Skin of body (tissue), 2 donors: ENCODE results near the gene SPDYE3. TPM values are rescaled to one million over a fixed set of nuclear protein-coding genes. Genes with fewer than 3 reads are reported as not detected.
"Not testable (repeated sequence)": the region's sequence is repeated elsewhere in the genome, so short reads cannot be mapped to it uniquely, and the experiment has no call there.

Experiments used
- DNase-seq: peaks from one replicate; lab custom pipeline; 2025; lab: John Stamatoyannopoulos, UW
- total RNA-seq: library from RNA; depleted of rRNA; stranded (reverse); fragments of >200 nt; gene quantifications from one replicate; pipeline ENCODE4 v1.2.3, GENCODE V29; 2014

The SPDYE3 gene
- total RNA-seq, 1 donor from 2014 or later: not detected

DNA sequence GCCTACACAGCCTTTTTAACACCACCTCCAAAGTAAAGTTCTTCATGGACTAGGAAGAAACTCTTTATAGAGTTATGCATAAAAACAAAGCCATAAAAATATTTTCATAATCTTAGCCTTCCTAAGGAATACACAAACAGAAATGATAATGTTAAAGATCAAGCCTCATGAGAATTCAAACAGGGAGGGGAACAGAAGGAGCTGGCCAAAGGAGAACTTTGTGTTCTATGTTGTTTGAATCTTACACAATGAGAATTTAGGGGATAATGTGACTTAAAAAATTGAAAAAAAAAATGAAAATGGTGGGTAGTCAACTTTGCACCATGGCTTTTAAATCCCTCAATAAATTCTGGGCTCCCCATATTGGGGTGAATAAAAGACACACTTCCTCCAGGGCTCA lies 41.3 kb downstream of the SPDYE3 start:
- DNase-seq: no peak

DNA sequence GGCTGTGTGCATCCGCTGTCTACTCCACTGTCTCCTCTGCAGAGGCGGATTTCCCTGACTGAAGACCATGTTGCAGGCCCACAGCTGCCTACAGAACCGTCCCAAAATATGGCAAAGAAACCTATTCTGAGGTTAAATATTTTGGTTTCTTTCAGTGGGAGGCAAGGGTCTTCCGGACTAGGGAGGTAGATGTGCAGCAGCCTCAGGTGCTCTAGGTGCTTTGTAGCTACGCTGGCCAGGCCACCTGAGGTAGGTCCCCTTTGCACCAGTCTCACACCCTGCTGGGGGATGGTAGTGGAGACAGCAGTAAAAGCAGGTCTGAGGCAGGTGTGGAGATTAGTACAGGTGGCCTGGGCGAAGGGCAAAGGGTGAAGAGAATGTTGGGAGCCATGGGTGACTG lies 42.3 kb downstream of the SPDYE3 start:
- DNase-seq: no peak

DNA sequence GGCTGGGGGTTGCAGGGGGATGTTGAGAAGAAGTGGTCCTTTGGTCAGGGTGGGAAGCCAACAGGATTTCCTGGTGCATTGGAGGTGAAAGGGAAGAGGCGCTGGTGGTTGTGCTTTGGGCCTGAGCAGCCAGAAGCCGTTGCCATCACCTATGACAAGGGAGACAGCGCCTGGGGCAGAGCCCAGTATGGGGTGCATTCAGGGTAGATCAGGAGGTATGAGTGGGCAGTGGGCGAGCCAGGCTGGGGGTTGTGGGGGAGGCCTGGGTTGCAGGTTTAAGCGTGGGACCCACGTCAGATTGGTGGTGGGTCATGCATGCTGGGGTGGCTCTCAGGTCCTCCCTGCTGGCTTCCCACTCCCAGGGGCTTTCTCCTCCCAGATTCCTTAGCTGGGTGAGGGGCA lies 44.2 kb downstream of the SPDYE3 start:
- no peak for DNase-seq

DNA sequence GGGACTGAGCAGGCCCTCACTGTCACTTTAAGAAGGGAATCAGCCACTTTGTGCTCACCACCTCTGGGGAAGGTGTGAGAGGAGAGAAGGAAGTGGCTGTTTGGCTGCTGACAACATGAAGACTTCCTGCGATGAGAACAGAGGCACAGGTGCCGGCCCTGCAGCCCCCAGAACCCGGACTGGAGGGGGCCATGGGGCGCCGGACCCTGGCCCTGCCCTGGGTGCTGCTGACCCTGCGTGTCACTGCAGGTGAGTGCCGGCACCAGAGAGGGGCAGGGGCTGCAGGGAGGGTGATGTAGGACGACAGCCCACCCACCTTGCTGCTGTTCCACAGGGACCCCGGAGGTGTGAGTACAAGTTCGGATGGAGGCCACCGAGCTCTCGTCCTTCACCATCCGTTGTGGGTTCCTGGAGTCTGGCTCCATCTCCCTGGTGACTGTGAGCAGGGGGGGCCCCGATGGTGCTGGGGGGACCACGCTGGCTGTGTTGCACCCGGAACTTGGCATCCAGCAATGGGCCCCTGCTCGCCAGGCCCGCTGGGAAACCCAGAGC lies 44.8 kb downstream of the SPDYE3 start:
- DNase-seq: not testable (repeated sequence)

DNA sequence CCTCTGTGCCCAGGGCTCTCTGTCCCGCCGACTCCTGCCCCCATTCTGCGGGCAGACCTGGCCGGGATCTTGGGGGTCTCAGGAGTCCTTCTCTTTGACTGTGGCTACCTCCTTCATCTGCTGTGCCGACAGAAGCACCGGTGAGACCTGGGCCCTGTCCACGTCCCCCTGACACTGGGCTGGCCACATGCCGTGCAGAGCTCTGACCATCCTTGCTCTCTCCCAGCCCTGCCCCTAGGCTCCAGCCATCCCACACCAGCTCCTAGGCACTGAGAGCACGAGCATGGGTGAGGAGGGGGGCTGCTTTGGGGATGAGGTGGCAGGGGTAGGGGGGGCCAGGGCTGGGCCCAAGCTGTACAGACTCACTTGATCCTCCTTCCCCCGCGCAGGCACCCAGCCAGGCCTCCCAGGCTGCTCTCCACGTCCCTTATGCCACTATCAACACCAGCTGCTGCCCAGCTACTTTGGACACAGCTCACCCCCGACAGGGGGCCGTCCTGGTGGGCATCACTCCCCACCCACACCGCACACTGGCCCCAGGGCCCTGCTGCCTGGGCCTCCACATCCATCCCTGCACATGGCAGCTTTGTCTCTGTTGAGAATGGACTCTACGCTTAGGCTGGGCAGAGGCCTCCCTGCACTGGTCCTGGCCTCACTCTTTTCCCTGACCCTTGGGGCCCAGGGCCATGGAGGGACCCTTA lies 45.6 kb downstream of the SPDYE3 start:
- no peak for DNase-seq

DNA sequence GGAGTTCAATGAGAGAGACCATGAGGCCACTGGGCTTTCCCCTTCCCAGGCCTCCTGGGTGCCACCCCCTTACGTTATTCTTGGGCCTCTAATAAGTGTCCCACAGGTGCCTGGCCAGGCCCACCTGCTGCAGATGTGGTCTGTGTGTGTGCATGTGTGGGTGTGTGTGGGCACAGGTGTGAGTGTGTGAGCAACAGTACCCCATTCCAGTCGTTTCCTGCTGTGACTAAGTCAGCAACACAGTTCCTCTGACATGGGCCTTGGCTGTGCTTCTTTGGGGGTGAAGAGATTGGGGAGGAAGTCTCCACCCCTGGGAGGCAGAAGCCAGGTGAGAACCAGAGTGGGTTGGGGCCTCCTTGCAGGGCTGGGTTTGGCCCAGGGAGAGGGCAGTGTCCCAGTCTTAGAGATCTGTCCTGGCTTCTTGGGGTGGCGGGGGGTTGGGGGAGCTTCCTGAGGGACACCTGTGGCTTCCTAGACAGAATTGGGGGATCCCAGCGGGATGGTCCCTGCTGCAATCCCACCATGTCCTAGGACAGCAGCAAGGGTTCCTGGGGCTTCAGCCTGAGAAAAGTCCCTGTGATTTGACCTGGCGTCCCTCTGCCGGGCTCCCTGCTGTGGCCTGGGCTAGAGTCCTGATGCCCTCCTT lies 46.3 kb downstream of the SPDYE3 start:
- DNase-seq: no peak

DNA sequence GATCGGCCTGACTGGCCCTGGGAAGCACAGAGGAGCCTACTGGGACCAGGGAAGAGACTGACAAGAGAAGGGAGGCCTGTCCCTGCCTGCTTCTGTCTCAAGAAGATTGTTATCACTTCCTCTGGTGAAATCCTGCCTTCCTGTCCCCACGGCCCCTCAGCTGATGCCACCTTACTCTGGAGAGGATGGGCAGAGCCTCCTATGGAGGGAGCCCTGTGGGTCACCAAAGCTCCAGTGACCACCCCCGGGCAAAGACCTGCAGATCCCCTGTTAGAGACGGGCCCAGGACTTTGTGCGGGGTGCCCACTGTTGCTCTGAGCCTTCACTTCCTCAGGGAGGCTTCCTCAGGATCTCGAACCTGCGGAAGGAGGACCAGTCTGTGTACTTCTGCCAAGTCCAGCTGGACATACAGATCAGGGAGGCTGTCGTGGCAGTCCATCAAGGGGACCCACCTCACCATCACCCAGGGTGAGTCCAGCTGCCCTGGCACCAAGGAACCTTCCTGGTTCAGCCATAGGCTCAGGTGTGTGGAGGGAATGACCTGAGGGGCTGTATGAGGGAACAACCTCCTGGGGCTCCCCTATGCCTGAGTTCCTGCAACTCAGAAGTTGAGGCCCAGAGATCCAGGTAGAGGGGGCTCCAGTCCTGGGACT lies 49.0 kb downstream of the SPDYE3 start:
- no peak for DNase-seq

DNA sequence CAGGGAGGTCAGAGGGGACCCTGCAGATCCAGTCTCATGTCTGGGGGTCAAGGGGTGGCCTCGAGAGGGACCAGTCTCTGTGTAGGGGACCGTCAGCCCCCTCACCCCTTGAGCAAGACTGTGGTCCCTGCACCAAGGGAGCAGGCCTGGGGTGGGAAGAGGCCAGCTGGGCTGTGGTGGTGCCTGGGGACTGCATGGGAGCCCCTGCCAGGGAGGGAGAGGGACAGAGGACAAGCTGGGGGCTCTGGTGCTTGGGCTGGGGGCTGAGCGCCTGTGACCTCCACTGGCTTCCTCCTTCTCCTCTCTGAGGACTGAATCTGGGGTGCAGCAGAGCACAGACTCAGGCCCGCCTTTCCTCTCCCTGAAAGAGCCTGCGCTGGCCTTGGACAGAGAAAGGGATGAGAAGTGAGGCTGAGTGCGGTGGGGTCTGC lies 49.6 kb downstream of the SPDYE3 start:
- DNase-seq: no peak

DNA sequence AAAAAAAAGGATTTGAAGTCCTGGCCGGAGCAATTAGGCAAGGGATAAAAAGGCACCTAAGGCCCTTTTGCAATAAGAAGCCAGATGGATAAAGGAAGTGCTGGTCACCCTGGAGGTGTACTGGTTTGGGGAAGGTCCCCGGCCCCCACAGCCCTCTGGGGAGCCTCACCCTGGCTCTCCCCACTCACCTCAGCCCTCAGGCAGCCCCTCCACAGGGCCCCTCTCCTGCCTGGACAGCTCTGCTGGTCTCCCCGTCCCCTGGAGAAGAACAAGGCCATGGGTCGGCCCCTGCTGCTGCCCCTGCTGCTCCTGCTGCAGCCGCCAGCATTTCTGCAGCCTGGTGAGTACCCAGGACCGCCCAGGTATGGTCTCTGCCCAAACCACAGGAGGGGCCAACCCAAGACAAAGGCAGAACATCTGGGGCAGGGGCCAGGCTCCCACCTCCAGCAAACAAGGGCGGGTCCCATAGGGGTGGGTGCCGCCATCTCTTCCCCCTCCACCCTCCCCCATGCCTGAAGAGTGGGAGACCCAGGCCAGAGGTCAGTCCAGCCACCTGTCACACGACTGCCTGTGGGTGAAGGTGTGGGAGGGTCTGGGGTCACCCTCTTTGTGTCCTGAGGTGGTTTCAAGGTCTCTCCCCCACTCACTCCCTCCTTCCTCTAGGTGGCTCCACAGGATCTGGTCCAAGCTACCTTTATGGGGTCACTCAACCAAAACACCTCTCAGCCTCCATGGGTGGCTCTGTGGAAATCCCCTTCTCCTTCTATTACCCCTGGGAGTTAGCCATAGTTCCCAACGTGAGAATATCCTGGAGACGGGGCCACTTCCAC lies 50.7 kb downstream of the SPDYE3 start, which contains the start of gene PILRB:
Gene PILRB (plus strand): TSS at position 91 of the 830 bp plus-strand sequence. CDS start 186 bp downstream, at position 277.
- DNase-seq: no peak

DNA sequence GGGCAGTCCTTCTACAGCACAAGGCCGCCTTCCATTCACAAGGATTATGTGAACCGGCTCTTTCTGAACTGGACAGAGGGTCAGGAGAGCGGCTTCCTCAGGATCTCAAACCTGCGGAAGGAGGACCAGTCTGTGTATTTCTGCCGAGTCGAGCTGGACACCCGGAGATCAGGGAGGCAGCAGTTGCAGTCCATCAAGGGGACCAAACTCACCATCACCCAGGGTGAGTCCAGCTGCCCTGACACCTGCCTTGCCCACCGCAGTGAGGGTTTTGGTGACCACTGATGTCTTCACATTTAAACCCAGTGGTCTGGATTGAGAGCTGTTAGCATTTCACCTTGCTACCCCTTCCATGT lies 51.3 kb downstream of the SPDYE3 start:
- no peak for DNase-seq

DNA sequence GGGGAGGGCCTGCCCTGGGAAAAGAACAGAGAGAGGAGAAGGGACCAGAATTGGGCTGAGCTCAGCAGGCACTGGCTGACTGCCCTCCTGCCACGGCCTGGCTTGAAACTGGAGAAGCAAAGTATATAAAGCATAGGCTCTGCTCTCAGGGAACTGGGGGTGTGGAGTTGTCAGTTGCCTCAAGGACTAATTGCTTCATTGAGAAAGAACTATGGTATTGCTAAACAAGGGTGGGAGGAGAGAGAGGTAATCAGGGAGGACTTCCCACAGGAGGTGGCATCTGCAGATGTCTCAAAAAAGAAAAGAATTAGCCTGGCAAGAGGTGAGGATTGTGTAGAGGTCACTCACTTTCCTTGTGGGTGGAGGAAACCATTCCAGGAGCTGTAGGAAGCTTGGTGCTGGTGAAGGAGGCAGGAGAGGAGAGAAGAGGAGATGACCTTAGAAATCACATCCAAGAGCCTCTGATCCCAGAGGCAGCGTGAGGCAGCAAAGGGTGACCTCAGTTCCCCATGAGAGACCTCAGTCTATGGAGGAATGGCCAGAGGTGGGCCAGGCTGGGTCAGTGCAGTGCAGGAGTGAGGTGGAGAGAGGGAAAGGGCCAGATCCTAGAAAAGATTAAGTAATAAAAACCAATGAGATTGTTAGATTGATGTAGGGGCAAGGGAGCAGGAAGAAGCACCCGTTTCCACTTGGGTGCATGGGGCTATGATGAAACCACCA lies 52.8 kb downstream of the SPDYE3 start:
- no peak for DNase-seq

DNA sequence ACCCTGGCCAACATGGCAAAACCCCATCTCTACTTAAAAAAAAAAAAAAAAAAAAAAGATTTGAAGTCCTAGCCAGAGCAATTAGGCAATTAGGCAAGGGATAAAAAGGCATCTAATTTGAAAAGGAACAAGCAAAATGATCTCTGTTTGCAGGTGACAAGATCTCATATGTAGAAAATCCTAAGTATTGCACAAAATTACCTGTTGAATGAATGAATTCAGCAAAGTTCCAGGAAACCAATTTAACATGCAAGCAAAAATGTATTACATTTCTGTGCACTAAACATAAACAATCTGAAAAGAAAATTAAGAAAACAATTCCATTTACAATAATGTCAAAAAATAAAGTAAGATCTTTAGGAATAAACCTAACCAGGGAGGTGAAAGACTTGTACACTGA lies 55.6 kb downstream of the SPDYE3 start:
- DNase-seq: no peak

DNA sequence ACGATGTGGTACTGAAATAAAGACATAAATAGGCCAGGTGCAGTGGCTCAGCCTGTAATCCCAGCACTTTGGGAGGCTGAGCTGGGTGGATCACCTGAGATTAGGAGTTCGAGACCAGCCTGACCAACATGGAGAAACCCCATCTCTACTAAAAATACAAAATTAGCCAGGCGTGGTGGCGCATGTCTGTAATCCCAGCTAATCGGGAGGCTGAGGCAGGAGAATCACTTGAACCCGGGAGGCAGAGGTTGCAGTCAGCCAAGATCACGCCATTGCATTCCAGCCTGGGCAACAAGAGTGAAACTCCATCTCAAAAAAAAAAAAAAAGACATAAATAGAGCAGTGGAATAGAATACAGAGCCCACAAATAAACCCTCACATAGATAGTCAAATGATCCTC lies 56.3 kb downstream of the SPDYE3 start:
- not testable (repeated sequence) for DNase-seq

DNA sequence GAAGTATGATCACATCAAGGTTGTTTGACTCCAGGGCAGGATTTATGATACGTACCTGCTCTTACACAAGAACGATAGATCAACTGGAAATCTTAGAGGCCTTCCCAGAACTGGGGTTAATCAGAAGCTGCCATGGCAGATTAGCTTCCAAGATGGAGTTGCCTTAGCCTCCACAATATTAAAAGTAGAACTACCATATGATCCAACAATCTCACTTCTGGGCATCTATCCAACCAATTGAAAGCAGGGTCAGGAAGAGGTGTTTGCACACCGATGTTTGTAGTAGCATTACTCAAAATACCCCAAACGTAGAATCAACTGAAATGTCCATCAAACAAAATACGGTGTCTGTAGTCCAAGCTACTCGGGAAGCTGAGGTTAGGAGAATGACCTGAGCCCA lies 57.0 kb downstream of the SPDYE3 start:
- no peak for DNase-seq

DNA sequence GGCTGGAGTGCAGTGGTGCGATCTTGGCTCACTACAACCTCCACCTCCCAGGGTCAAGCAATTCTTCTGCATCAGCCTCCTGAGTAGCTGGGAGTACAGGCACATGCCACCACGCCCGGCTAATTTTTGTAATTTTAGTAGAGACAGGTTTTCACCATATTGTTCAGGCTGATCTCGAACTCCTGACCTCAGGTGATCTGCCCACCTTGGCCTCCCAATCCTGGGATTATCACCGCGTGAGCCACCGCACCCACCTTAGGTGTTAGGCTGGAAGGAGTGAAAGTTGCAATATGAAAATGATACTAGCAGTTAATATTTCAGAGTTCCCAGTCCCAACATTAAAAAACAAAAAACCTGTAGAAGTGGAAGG lies 58.5 kb downstream of the SPDYE3 start:
- DNase-seq: not testable (repeated sequence)

DNA sequence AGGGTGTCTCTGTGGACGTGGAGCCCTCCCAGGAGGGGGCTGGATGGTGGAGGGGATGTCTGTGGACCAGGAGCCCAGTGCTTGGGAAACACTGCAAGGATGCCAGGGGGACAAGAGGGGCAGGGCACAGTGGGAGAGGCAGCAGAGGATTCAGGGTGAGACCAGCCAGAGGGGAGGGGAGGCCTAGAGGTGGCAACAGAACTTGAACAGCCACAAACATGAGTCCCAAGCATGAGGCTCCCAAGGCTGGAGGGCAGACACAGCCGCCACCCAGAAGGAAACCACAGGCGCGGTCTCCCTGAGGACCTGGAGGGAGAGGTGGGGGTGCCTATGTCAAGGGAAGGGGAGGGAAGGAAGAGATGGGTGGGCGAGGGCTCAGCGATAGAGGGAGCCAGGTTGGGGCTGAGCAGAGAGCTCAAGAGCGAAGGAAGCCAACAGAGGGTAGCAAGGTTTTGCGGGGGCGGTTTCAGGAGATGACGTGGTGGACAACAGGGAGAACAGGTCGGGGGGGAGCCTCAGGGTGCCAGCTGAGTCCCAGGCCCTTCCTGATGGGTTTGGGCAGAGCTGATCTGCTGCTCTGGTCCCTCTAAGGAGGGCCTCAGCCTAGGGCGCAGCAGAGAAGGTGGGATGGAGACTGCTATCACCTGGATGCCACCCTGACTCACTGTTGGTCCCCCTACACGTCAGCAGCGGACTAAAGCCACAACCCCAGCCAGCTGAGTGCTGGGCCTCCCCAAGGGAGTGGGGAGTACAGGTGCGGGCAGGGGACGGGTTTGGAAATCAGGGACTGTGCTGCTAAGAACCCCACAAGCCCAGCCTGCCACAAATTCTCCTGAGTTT lies 59.1 kb downstream of the SPDYE3 start:
- no peak for DNase-seq

DNA sequence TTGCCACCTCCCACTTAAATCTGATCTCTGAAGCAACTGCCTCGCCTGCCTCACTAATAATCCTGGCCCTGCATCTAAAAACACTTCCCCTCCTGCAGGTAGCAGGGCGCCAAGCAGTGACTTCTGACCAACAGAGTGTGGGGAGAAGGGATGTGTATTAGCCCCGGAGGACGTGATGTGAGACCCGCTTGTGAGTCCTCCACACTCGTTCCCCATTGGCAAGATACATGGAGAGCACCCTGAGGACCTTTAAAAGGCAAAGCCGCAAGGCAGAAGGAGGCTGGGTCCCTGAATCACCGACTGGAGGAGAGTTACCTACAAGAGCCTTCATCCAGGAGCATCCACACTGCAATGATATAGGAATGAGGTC lies 59.7 kb downstream of the SPDYE3 start:
- no peak for DNase-seq

DNA sequence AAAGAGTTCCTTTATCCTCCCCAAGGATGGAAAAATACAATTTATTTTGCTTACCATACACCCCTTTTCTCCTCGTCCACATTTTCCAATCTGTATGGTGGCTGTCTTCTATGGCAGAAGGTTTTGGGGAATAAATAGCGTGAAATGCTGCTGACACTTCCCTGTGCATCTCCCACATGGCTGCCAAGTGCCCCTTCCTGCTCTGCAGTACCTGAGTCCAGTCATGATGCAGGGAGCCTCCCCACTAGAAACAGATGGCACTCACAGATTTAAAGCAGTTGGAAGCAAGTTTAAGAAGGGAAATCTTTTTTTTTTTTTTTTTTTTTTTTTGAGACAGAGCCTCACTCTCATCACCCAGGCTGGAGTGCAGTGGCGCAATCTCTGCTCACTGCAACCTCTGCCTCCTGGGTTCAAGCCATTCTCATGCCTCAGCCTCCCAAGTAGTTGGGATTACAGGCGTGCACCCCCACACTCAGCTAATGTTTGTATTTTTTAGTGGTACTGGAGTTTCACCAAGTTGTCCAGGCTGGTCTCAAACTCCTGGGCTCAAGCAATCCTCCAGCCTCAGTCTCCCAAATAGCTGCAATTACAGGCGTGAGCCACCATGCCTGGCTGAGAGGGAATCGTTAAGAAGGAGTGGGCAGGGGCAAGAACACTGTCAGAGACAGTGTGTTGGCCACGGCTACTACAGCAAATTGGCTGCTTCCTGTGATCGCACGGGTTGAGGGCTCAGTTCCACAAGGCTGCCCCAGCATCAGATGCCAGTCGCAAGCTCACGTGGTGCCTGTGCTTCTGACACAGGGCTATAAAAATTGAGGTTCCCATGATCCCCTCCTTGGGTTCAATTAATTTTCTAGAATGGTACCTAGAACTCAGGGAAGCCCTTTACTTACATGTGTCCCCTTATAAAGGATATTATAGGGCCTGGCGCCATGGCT lies 60.4 kb downstream of the SPDYE3 start:
- no peak for DNase-seq

DNA sequence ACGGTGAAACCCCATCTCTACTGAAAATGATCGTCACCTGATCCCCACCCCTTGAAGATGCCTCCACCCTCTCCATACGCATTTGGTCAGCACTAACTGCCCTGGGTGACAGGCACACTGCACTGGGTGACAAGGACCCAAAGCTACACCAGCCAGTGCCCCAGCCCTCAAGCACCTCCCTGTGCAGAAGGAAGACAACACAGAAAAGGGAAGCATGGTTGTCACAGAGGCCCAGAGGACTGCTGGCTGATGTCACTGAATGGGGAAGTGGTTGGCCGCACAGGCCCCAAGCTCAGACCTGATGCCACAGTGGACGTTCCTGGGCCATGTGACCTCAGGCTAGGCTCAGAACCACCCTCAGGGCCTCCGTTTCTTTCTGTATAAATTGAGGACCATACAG lies 61.6 kb downstream of the SPDYE3 start:
- DNase-seq: no peak
